ENCODE data around the gene AP5S1. TPM values are rescaled to one million over a fixed set of nuclear protein-coding genes. Genes with fewer than 3 reads are reported as not detected.
"Not testable (repeated sequence)": the region's sequence is repeated elsewhere in the genome, so short reads cannot be mapped to it uniquely, and the experiment has no call there.

Gene AP5S1, protein sequence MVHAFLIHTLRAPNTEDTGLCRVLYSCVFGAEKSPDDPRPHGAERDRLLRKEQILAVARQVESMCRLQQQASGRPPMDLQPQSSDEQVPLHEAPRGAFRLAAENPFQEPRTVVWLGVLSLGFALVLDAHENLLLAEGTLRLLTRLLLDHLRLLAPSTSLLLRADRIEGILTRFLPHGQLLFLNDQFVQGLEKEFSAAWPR
- polyA plus RNA-seq (ENCODE audit: insufficient read length), result 11.8 TPM

DNA sequence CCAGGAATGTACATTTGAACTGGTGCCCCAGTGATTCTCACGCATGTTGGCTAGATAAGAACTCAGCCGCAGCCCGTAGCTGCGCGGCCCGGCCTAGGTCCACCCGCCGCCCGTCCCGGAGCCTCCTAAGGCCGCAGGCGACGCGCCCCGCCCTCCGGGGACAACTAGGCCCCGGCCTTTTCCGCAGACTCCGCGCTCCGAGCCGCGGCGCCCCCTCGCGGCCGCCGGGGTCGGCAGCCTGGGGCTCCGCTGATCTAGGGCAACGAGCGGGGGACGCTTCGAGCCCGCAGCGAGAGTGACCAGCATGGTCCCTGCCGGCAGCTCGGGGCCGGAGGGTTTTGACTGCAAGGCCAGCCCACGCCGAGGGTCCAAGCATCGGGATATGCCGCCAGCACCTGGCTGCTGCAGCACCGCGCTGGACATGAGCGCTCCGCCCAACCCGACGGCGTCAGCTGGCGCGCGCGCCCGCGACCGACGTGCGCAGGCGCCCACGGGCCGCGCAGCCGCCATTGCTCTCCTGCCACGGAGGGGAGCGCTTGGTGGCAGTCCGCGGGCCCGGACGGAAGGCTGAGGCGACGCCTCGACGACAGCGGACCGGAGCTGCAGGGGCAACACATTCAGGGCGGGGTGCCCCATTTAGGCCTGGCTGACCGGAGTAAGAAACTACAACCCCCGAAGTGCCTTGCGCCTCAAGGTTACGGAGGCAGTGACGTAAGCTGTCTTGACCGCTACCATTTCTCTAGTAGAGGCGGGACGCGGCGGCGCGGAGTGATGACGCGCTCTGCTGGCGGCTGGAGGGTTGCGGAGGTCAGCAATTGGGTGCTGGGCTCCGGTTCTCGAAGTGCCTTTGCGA is at the start of gene AP5S1:
TSS of gene AP5S1 (plus strand) at position 500 of the 853 bp plus-strand sequence. CDS start 1,571 bp downstream, outside the sequence.
- DNase-seq, result peak; percentile 97

DNA sequence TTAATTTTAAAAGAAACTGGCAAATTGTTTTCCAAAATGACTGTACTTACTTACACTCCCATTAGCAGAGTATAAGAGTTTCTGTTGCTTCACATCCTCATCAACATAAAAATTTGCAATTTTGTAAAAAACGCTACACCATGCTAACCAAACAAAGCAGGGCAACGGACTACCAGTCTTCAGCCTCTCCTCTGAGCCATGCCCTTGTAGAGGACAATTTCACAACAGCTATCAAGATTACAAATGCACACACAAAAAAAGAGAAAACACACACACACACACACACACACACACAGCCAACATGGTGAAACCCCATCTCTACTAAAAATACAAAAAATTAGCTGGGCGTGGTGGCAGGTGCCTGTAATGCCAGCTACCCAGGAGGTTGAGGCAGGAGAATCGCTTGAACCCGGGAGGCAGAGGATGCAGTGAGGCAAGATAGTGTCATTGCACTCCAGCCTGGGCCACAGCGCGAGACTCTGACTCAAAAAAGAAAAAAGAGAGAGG is 48.7 kb upstream of the AP5S1 start:
- no peak for DNase-seq

DNA sequence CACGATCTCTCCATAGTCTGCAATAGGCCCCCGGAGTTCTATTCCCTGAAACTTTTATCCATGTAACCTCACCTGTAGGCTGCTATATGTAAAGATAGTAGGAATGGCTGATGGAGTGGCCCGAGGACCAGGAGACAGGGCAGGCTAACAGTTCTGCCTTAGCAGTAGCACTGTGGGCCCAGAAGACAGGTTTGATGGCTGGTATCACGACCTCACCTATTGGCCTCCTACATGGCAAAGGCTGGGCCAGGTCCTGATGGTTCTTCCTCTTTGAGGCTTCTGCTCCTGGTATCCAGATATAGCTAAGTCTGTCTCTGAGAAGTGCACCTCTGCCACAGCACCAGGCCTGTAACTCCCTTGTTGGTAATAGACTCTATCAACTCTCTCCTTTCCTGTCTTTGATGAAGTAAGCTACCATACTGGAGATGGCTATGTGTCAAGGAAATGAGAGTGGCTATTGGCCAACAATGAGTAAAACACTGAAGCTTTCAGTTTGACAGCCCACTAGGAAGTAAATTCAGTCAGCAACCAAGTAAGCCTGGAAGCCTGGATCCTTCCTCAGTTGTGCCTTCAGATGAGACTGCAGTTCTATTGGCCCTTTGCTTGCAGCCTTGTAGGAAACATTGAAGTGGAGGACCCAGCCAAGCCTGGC is 44.8 kb upstream of the AP5S1 start:
- DNase-seq, result no peak

DNA sequence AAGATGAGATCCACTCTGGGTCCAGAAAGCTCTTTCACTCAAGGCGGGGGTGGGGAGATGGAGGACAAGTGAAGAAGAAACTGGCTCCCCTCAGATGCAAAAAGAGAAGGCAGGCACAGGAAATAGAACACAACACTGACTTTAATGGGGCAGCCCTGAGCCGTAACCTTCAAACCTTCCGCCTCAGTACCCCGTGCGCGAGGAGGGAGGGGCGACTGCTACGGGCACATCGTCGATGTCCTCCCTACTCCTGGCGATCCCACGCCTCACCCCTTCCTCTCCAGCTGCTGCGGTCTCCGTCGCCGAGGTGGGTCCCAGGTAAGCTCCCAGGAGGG is 43.0 kb upstream of the AP5S1 start:
- DNase-seq, result no peak

DNA sequence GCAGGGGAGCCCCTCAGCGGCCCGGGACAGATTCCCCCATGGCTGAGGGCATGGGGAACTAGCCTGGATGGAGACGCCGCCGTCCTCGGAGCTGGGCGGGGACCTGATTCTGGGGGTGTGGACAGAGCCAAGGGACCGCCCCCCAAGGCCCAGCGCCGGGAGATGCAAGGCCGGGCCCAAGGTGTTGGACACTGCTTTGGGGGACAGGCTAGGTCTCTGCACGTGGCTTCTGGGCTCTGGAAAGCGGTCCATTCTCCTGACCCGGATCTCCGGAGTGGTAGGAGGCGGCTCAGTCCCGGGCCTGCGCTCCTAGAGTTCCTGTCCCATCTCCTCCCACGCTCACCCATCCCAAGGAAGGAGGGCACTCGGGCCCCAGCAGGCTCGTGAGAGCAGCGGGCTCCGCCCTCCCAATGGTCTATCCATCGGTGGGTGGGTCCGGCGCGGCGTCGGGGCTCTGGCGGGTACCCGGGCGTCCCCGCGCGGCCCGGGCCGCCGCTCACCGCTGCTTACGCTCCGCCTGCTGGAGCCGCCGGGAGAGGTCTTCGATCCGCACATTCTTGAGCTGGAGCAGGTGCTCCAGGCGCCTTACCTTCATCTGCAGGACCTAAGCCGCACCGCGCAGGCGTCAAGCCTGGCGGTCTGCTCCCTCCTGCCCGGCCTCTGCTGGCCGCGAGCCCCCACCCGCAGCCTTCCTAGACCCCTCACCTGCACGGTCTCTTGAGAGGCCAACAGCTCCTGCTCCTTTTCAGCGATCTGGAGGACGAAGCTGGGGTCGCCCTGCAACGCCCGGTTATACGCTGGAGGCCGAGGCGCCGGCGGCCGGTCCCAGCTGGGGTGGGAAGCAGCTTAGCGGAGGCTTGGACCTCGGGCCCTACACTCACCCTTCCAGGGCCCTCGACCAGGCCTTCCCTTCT is 42.4 kb upstream of the AP5S1 start:
- DNase-seq, result no peak

DNA sequence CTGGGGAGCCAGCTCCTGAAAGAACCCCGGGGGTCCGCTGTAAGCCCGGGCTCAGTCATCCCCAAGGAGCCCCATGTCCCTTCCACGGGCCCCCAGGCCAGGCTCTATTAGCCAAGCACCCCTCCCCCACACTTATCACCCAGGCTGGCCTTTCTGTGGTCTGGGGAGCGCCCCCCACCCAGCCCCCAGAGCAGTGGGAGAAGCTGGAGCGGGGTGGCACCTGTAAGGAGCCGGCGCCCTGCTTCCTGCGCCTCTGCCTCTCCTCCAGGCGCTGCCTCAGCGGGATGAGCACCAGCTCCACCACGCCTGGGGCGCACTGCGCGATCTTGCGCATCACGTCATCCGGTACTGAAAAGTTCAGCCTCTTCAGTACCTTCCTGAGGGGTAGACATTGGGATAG is 41.4 kb upstream of the AP5S1 start:
- no peak for DNase-seq

DNA sequence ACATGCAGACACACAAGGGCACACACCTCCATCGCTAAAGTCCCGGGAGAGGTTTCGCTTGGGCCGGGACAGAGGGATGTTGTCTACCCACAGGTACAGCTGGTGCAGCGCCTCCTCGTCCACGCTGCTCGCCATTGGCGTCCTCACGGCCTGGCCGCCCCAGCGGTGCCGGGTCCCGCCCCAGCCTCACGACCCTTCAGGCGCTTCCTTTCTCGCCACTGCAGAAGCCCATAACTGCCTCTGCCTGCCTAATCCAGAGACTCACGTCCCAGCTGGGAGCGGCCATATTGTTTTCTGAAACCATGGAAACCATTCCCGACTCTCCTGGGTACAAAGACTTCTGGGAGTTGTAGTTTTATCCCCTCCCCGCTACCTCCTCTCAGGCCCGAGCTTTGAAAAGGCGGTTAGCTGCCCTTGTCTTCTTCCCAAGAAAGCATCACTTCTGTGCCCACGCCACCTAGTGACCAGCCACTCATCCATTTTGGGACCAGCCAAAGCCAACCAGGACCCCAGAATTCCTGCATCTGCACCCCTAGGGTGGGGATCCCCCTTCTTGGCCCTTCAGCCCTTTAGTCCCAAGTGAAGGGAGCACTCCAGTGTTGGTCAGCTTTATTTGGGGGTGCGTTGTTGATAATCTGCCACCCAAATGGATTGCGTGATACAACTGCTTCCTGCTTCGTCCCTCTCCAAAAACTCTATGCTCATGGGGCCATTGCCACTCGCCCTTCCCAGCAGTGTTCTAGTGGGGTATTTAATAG is 39.0 kb upstream of the AP5S1 start, which contains the start of gene SPEF1:
TSS of gene SPEF1 (minus strand) at position 296 of the 758 bp plus-strand sequence. CDS start at position 135, 161 bp downstream.
- peak; percentile 88 for DNase-seq

DNA sequence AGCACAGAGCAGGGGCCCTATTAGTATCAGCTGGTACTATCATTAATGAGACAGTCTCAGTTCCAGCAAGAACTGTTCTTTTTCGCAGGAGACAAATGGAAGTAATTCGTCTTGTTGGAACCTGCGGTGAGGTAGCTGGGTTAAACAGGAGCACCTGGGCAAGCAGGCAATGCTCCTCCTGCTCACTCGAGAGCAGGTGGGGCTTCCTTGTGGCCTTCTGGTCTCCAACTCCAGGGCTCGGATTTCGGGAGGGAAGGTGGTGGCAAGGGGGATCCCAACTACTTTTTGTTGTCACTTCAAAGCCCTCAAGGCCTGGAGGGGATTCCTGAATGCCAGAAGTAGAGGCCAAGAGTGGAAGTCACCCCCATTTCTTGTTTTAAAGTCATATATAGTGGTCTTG is 37.8 kb upstream of the AP5S1 start:
- no peak for DNase-seq

DNA sequence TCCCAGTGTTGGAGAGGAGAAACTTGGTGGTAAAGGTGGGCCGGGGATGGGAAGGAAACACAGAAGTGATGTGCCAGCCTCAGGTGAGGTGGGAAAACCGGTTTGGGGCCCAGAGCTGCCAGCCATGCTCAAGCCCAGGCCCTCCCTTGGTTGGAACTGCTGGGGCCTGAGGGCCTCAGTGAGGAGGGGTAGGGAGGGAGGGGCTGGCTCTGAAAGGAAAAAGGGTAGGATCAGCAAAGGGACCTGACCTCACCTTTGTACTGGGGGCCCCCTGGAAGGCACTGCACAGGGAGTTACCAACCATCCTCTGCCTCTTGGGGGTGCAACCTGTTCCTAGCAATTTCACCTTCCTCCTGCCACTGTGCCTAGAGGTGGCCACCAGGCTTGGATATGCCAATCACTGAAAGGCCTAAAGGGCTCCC is 37.3 kb upstream of the AP5S1 start:
- DNase-seq, result no peak

DNA sequence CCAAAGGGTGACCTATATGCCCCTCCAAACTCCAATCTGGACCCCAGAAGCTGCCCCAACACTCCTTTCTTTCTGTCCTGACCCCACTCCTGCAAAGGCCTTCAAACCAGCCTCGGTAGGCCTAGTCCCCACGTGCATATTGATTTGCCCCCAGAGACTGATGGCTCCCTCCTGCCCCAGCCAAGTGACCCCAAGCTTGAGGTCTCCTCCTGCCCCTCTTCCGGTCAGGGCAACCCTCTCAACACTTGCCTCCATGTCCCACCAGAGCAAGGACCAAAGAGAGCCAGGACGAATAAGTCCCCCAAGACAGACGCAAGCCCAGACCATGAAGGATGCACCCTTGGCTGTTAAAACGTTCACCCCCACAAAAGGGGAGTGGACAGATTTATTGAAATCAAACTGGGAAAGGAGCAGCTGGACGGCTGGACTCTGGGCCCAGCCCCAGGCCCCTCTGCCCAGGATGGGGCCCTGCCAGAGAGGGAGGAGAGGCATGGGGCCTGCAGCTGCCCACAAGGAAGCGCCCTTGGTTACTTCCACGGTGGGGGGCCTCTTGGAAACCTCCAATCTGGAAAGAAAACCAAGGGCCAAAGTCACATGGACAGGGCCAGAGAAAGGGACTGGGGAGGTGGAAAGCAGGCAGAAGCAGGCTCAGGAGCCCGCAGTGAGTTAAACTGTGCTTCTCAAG is 36.7 kb upstream of the AP5S1 start:
- no peak for DNase-seq

DNA sequence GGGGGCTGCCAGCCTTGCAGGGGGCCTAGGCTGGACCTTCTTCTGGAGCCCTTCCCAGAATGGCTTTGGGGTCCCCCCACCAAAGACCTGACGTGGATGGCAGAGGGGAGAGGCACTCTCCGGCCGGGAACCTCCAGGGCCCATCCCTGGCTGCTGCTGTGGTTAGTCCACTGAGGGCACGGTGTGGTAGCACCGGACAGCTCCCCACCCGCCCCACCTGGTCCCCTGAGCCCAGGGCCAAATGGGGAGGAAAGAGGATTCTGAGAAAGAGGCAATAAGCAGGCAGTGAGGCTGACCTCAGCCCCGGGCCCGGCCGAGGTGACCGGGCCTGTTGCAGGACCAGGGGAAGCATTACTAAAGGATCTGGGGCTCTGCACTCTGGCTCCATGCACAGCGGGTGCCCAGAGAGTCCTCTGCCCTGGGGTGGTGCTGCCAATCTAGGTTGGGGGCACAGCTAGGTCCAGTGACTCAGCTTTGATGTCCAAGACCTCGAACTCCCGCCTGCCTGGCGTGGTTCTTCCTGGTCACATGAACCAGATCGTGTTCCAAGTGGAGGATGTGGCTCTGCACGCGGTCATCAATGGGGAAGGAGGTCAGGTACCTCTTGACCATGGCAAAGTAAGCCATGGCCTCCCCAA is 36.0 kb upstream of the AP5S1 start:
- DNase-seq, result no peak

DNA sequence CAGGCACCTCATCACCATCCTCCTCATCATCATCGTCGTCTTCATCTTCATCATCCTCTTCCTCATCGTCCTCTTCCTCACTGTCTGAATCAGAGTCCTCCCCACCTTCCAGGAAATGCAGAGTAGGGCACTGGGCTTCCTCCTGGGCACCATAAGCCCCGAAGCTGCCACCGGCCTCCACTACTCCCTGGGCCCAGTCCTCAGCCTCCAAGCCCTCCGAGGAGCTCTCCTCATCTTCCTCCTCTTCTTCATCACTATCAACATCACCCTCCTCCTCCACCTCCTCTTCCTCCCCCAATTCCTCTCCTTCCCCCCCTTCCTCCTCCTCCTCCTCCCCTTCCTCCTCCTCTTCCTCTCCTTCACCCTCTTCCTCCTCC is 35.5 kb upstream of the AP5S1 start:
- no peak for DNase-seq

DNA sequence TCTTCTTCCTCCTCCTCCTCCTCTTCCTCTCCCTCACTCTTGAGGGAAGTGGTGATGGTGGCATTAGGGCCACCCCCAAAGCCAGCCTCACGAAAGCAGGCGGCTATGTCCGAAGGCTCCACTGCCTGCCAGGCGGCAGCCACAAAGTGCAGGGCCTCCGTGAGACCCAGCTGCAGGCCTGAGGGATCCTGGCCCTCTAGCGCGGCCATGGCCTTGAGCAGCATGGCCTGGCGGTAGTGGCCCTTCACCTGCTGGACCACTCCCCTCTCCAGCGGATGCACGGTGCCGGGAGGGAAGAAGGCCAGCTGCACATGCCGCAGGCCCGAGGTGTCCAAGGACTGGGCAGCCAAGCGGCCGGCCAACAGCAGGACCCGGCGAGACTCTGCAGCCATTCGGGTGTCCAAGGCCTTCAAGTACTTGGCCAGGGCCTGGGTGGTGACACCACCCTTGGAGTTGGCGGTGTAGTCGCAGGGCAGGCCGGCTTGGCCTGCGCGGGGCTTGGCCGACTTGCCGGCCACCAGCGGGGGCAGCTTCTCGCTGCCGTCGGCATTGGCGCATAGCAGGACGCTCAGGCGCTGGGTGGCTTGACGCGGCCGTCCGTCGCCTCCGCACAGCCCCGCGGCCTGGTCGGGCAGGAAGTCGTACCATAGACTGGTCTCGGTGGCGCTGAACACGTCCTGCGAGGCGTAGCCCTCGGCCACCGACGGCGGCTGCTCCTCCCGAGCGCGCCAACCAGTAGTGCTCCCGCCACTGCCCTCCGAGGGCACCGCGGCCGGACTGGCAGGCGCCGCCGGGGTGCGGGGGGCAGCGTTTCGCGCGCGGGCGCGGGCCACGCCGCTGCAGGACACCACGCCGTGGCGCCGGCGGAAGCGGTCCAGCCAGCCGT is 34.9 kb upstream of the AP5S1 start:
- no peak for DNase-seq

DNA sequence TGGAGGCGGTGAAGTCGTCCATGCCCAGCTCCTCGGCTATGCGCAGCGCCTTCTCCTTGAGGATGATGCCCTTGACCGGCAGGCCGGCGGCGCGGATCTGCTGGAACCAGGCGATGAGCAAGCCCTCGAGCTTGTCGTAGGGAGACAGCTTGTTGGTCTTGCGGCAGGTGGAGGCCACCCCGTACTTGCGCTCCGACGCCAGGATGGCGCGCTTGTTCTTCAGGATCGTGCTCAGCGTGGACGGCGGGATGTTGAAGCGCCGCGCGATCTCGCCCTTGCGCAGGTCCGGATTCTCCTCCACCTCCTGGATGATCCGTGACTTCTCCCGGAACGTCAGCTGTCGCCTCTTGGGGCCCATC is 34.2 kb upstream of the AP5S1 start:
- peak; percentile 68 for DNase-seq

DNA sequence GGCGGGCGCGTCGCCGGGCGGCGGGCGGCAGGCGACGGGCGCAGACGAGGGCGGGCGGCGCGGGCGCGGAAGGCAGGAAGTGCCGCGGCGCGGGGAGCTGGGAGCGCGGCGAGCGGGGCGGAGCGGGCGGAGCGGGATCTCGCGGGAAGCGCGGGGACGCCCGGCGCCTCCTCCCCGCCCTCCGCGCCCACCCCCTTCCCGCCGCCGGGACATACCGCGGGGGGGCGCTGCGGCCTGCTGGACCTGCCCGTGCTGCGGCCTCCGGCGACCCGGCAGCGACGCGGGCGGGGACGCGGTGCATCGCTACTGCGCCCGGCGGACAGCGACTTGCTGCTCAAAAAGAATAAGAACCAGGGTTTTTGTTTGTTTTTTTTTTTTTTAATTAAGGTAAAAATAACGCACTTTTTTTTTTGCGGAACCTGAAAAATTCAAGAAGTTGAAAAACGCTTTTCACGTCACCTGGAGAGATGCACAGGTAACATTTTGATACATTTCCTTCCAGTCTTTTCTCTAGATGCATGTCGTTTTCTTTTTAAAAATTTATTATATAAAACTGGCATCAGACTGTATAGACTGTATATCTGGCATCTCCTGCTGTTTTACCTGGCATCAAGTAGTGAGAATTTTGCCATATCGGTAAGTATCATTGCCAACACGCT is 33.6 kb upstream of the AP5S1 start, which contains the start of gene CENPB:
TSS of gene CENPB (minus strand) at position 76 of the 659 bp plus-strand sequence. CDS start 257 bp downstream, outside the sequence.
- DNase-seq, result peak; percentile 93

DNA sequence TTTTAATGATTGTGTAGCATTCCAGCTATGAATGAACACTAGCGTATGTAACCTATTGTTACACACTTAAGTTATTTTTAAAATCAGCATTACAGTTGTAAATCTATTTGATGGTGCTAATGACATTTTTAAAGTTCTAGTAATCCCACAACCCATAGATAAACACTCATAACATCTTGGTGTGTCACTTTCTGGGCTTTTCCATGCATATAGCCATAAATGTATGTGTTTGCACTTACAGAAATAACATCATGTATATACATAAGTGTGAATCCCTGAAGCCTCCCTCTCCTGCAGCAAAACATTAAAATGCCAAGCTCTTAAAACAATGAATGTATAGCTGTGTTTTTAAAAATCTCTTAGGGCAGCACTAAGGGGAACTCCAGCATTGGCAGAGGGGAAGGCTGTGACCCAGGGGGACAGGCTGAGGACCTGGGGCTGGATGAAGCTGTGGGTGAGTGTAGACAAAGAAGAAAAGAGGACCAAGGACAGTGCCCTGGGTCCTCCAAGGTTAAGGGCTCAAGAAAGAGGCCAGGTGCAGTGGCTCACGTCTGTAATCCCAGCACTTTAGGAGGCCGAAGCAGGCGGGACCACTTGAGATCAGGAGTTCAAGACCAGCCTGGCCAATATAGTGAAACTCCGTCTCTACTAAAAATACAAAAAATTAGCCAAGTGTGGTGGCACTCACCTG is 32.9 kb upstream of the AP5S1 start:
- DNase-seq, result no peak

DNA sequence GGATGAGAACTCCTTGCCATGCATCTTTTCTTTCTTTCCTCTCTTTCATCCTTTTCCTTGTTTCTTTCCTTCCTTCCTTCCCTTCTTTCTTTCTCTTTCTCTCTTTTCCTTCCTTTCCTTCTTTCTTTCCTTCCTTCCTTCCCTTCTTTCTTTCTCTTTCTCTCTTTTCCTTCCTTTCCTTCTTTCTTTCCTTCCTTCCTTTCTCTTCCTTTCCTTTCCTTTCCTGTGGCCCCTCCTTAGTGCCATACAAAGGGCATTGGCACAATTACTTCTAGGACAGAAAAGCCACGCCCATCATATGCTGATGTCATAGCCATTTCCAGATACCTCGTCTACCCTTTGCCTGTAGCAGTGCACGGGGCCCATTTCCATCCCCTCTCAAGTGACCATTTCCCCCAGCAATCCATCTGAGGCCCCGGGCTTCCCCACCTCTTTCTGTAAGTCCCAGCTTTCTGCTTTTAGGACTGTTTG is 31.6 kb upstream of the AP5S1 start:
- no peak for DNase-seq

DNA sequence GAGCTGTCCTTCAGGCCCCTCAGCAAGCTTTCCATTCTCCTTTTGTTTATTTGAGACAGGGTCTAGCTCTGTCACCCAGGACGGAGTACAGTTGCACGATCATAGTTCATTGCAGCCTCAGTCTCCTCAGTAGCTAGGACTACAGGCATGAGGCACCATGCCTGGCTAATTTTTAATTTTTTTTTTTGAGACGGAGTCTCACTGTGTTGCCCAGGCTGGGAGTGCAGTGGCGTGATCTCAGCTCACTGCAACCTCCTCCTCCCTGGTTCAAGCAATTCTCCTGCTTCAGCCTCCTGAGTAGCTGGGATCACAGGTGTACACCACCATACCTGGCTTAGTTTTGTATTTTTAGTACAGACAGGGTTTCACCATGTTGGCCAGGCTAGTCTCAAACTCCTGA is 31.1 kb upstream of the AP5S1 start:
- DNase-seq, result not testable (repeated sequence)

Measured in hindlimb muscle (tissue), 1 donor.